H9 (cell line): ENCODE results near the gene FAM171A1. TPM values are rescaled to one million over a fixed set of nuclear protein-coding genes. Genes with fewer than 3 reads are reported as not detected.

Experiments used
- DNase-seq: peaks from one replicate; pipeline ENCODE4 v3.0.0-alpha.2; 2017
- H2AFZ ChIP-seq: one replicate; pipeline ENCODE4 v1.6.1; 2013; ENCODE audit warnings: mild to moderate bottlenecking, low read length, control low read depth, moderate library complexity
- H2AK5ac ChIP-seq: 2 replicates; pipeline ENCODE4 v1.6.1; 2013; ENCODE audit warnings: low read length, control low read depth, mixed read lengths; ENCODE audit not compliant: insufficient read length
- H2BK120ac ChIP-seq: one replicate; pipeline ENCODE4 v1.6.1; 2013; ENCODE audit warnings: low read depth, mild to moderate bottlenecking, low read length, control low read depth, inconsistent platforms; ENCODE audit not compliant: poor library complexity, severe bottlenecking
- H2BK12ac ChIP-seq: 2 replicates; pipeline ENCODE4 v1.6.1; 2013; ENCODE audit warnings: low read length, control low read depth, mixed read lengths, low read depth; ENCODE audit not compliant: insufficient read length
- H2BK15ac ChIP-seq: 2 replicates; pipeline ENCODE4 v1.6.1; 2013; ENCODE audit warnings: low read depth, low read length, control low read depth
- H2BK20ac ChIP-seq: one replicate; pipeline ENCODE4 v1.6.1; 2013; ENCODE audit warnings: low read depth, mild to moderate bottlenecking, low read length, control low read depth, inconsistent platforms; ENCODE audit not compliant: poor library complexity, severe bottlenecking
- H2BK5ac ChIP-seq: 2 replicates; pipeline ENCODE4 v1.6.1; 2013; ENCODE audit warnings: low read length, control low read depth, mixed read lengths; ENCODE audit not compliant: insufficient read length
- H3K14ac ChIP-seq: 2 replicates; pipeline ENCODE4 v1.6.1; 2013; ENCODE audit warnings: low read length, control low read depth; ENCODE audit not compliant: insufficient read depth
- H3K18ac ChIP-seq: 2 replicates; pipeline ENCODE4 v1.6.1; 2013; ENCODE audit warnings: low read depth, mild to moderate bottlenecking, mixed read lengths, low read length, control low read depth; ENCODE audit not compliant: insufficient read length
- H3K23ac ChIP-seq: 2 replicates; pipeline ENCODE4 v1.6.1; 2013; ENCODE audit warnings: low read length, control low read depth, mixed read lengths, low read depth; ENCODE audit not compliant: insufficient read length
- H3K23me2 ChIP-seq: 2 replicates; pipeline ENCODE4 v1.6.1; 2013; ENCODE audit warnings: low read depth, mild to moderate bottlenecking, mixed read lengths, low read length, control low read depth; ENCODE audit not compliant: insufficient read length, poor library complexity, severe bottlenecking
- H3K27ac ChIP-seq: 2 replicates; pipeline ENCODE4 v1.5.1; 2013; ENCODE audit warnings: low read length, control low read depth, mixed read lengths, low read depth; ENCODE audit not compliant: insufficient read length
- H3K27me3 ChIP-seq: 2 replicates; pipeline ENCODE4 v1.6.1; 2013; ENCODE audit warnings: low read length, control low read depth, inconsistent platforms; ENCODE audit not compliant: insufficient read depth
- H3K4ac ChIP-seq: 2 replicates; pipeline ENCODE4 v1.6.1; 2013; ENCODE audit warnings: low read depth, mild to moderate bottlenecking, control low read depth, inconsistent platforms, low read length, moderate library complexity
- H3K4me1 ChIP-seq: 2 replicates; pipeline ENCODE4 v1.6.1; 2013; ENCODE audit warnings: low read length, control low read depth, inconsistent platforms; ENCODE audit not compliant: insufficient read depth
- H3K4me2 ChIP-seq: 2 replicates; pipeline ENCODE4 v1.6.1; 2013; ENCODE audit warnings: low read length, control low read depth, mixed read lengths; ENCODE audit not compliant: insufficient read length, insufficient read depth
- H3K56ac ChIP-seq: 2 replicates; pipeline ENCODE4 v1.6.1; 2013; ENCODE audit warnings: low read depth, mild to moderate bottlenecking, mixed read lengths, low read length, control low read depth; ENCODE audit not compliant: insufficient read length
- H3K79me1 ChIP-seq: 2 replicates; pipeline ENCODE4 v1.6.1; 2013; ENCODE audit warnings: low read depth, mild to moderate bottlenecking, moderate library complexity, low read length, control low read depth, inconsistent platforms; ENCODE audit not compliant: insufficient read depth, poor library complexity, severe bottlenecking
- H3K79me2 ChIP-seq: 2 replicates; pipeline ENCODE4 v1.6.1; 2013; ENCODE audit warnings: low read length, control low read depth, inconsistent platforms; ENCODE audit not compliant: insufficient read depth
- H3K9ac ChIP-seq: 2 replicates; pipeline ENCODE4 v1.6.1; 2013; ENCODE audit warnings: low read length, control low read depth, mixed read lengths; ENCODE audit not compliant: insufficient read length; ENCODE audit errors: extremely low read depth
- H3K9me3 ChIP-seq: one replicate; pipeline ENCODE4 v1.6.1; 2013; ENCODE audit warnings: low read depth, low read length, inconsistent platforms; ENCODE audit not compliant: control insufficient read depth
- H3T11ph ChIP-seq: one replicate; pipeline ENCODE4 v1.6.1; 2013; ENCODE audit warnings: mild to moderate bottlenecking, low read length, control low read depth, inconsistent platforms
- H4K20me1 ChIP-seq: one replicate; pipeline ENCODE4 v1.6.1; 2013; ENCODE audit not compliant: control insufficient read depth, insufficient read length, insufficient read depth
- H4K5ac ChIP-seq: 2 replicates; pipeline ENCODE4 v1.6.1; 2013; ENCODE audit warnings: low read depth, mild to moderate bottlenecking, mixed read lengths, low read length, control low read depth; ENCODE audit not compliant: insufficient read length
- H4K8ac ChIP-seq: replicated peaks from 2 replicates; pipeline ENCODE4 v1.6.1; 2013; ENCODE audit warnings: low read length, control low read depth, mixed read lengths, low read depth; ENCODE audit not compliant: insufficient read length
- H4K91ac ChIP-seq: 2 replicates; pipeline ENCODE4 v1.6.1; 2013; ENCODE audit warnings: low read depth, mild to moderate bottlenecking, moderate library complexity, mixed read lengths, low read length, control low read depth; ENCODE audit not compliant: insufficient read length
- H3K27ac Mint-ChIP-seq, 3 experiments: 2 replicates in 2 of 3; 3 replicates in 1 of 3; pipeline ENCODE4 v1.8.0; 2020 to 2021; ENCODE audit warnings: mixed read lengths in 3 of 3, mild to moderate bottlenecking in 1 of 3, moderate library complexity in 1 of 3
- H3K27me3 Mint-ChIP-seq: 2 replicates; pipeline ENCODE4 v1.8.0; 2021; ENCODE audit warnings: low read depth, mild to moderate bottlenecking, moderate library complexity, mixed read lengths
- H3K36me3 Mint-ChIP-seq, 3 experiments: 2 replicates in 2 of 3; 3 replicates in 1 of 3; pipeline ENCODE4 v1.8.0; 2020 to 2021; ENCODE audit warnings: low read depth in 3 of 3, mixed read lengths in 3 of 3; ENCODE audit not compliant: insufficient read depth in 1 of 3
- H3K4me1 Mint-ChIP-seq, 2 experiments: 2 replicates each; pipeline ENCODE4 v1.8.0; 2020; ENCODE audit warnings: mixed read lengths in 2 of 2
- H3K4me3 Mint-ChIP-seq, 2 experiments: 2 replicates in 1 of 2; 3 replicates in 1 of 2; pipeline ENCODE4 v1.8.0; 2020 to 2021; ENCODE audit warnings: mild to moderate bottlenecking in 2 of 2, mixed read lengths in 2 of 2, moderate library complexity in 1 of 2
- H3K9me3 Mint-ChIP-seq, 2 experiments: 2 replicates in 1 of 2; 3 replicates in 1 of 2; pipeline ENCODE4 v1.8.0; 2020; ENCODE audit warnings: mild to moderate bottlenecking in 2 of 2, mixed read lengths in 2 of 2, moderate library complexity in 1 of 2
- CTCF ChIP-seq: fragments of 200-600 bp; sonication (generic); conservative IDR thresholded peaks from 3 replicates; pipeline ENCODE4 v1.8.0; 2021; ENCODE audit warnings: antibody characterized with exemption, mild to moderate bottlenecking
- WGBS: extraction: QIAGEN DNeasy Blood & Tissue Kit; methylation state at CpG from one replicate; pipeline ENCODE4 v1.1.7; 2013; ENCODE audit warnings: missing lambda C conversion rate, low lambda C conversion rate, mixed read lengths; ENCODE audit not compliant: insufficient read length; ENCODE audit errors: extremely low coverage; 5-methylcytosine and 5-hydroxymethylcytosine counted together
- total RNA-seq: library from RNA; stranded (reverse); gene quantifications from 2 replicates; pipeline ENCODE4 v1.2.1, GENCODE V29; 2021

The FAM171A1 gene
- total RNA-seq, 1 experiment from 2014 or later: 37.4 TPM

GRCh38 chr10:15253951-15254807, 116.9 kb downstream of the FAM171A1 start:
- H4K5ac ChIP-seq: no peak overlapping the region
- H3K79me1 ChIP-seq: no peaks in the 10 kb centered on the region
- H4K8ac ChIP-seq: no peak overlapping the region
- no peak overlapping the region for H2BK15ac ChIP-seq
- H4K91ac ChIP-seq: no peak overlapping the region
- H3K18ac ChIP-seq: no peak overlapping the region
- no peak overlapping the region for H2AFZ ChIP-seq
- H3K4me1 Mint-ChIP-seq: peaks cover 24 to 27% of the 10 kb centered on the region in 2 experiments
- TF ChIP-seq CTCF: no peak
- no peak overlapping the region for H2BK120ac ChIP-seq
- no peak overlapping the region for H3K23ac ChIP-seq
- WGBS: no CpG with 5 or more reads among the region's 16 CpGs
- H3K79me2 ChIP-seq: no peaks in the 10 kb centered on the region
- H3K56ac ChIP-seq: no peak overlapping the region
- no peak overlapping the region for H2BK20ac ChIP-seq
- no peaks in the 10 kb centered on the region for H3K23me2 ChIP-seq
- H3K27me3 ChIP-seq: no peaks in the 10 kb centered on the region
- H2AK5ac ChIP-seq: no peak overlapping the region
- H3K27ac Mint-ChIP-seq: peak overlapping the region in 2 of 3 experiments; percentile 40 to 45; a peak in 2 of 7 replicates
- H3T11ph ChIP-seq: no peak overlapping the region
- H3K4me2 ChIP-seq: peak overlapping the region; percentile 24
- no peak overlapping the region for H2BK5ac ChIP-seq
- H3K36me3 Mint-ChIP-seq: peaks cover 0 to 2% (median 0%) of the 10 kb centered on the region in 3 experiments; a peak in 1 of 7 replicates
- no peaks in the 10 kb centered on the region for H4K20me1 ChIP-seq
- no peak overlapping the region for H3K9ac ChIP-seq
- H2BK12ac ChIP-seq: no peak overlapping the region
- H3K4ac ChIP-seq: no peak overlapping the region
- no peak overlapping the region for H3K14ac ChIP-seq
- no peaks in the 10 kb centered on the region for H3K9me3 ChIP-seq
- peaks cover 5% of the 10 kb centered on the region; the same call in 1 of the 2 replicates for H3K4me1 ChIP-seq
- H3K27ac ChIP-seq: no peak overlapping the region
- DNase-seq: no peak
- no peaks in the 10 kb centered on the region for H3K9me3 Mint-ChIP-seq
- peak overlapping the region in 1 of 2 experiments; percentile 18; a peak in 2 of 5 replicates for H3K4me3 Mint-ChIP-seq
- H3K27me3 Mint-ChIP-seq: no peaks in the 10 kb centered on the region; the same call in 1 of the 2 replicates
